Measurements from ENCODE around the gene MAB21L4.

DNA sequence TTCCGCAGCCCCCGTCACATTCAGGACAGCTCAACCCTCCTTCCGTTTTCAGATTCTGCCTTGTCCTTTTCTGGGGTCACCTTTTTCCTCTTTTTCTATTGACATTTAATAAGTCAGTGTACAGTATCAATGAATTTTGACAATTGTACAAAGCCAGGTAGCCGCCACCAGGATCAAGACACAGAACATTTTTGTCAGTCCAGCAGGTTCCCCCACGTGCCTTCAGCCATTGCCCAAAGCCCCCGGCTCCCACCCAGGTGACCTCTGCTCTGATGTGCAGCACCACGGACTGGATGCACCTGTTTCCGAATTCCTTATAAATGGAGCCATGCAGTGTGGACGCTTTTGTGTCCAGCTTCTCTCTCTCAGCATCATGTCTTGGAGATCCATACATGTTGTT is 40.1 kb upstream of the MAB21L4 start:
- TF ChIP-seq, protein P1, sequence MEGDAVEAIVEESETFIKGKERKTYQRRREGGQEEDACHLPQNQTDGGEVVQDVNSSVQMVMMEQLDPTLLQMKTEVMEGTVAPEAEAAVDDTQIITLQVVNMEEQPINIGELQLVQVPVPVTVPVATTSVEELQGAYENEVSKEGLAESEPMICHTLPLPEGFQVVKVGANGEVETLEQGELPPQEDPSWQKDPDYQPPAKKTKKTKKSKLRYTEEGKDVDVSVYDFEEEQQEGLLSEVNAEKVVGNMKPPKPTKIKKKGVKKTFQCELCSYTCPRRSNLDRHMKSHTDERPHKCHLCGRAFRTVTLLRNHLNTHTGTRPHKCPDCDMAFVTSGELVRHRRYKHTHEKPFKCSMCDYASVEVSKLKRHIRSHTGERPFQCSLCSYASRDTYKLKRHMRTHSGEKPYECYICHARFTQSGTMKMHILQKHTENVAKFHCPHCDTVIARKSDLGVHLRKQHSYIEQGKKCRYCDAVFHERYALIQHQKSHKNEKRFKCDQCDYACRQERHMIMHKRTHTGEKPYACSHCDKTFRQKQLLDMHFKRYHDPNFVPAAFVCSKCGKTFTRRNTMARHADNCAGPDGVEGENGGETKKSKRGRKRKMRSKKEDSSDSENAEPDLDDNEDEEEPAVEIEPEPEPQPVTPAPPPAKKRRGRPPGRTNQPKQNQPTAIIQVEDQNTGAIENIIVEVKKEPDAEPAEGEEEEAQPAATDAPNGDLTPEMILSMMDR (IDR thresholded peaks at IDR 0.05) = no peak
- TF ChIP-seq POLR2A (IDR thresholded peaks at IDR 0.05) = no peak
